ENCODE data around the gene CPXM2. TPM values are rescaled to one million over a fixed set of nuclear protein-coding genes. Genes with fewer than 3 reads are reported as not detected.

The CPXM2 gene
- total RNA-seq, 1 experiment from 2014 or later: not detected

GRCh38 chr10:123935680-123936079, 44.1 kb upstream of the CPXM2 start:
- TF ChIP-seq, protein P1, sequence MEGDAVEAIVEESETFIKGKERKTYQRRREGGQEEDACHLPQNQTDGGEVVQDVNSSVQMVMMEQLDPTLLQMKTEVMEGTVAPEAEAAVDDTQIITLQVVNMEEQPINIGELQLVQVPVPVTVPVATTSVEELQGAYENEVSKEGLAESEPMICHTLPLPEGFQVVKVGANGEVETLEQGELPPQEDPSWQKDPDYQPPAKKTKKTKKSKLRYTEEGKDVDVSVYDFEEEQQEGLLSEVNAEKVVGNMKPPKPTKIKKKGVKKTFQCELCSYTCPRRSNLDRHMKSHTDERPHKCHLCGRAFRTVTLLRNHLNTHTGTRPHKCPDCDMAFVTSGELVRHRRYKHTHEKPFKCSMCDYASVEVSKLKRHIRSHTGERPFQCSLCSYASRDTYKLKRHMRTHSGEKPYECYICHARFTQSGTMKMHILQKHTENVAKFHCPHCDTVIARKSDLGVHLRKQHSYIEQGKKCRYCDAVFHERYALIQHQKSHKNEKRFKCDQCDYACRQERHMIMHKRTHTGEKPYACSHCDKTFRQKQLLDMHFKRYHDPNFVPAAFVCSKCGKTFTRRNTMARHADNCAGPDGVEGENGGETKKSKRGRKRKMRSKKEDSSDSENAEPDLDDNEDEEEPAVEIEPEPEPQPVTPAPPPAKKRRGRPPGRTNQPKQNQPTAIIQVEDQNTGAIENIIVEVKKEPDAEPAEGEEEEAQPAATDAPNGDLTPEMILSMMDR (IDR thresholded peaks at IDR 0.05; ENCODE audit: unreplicated experiment): no peak
- Mint-ChIP-seq H3K4me1 (ENCODE audit: low read depth, unreplicated experiment) (no peaks in the 10 kb centered on the region), H3K27me3 (ENCODE audit: unreplicated experiment) (peaks cover 30% of the 10 kb centered on the region), H3K9me3 (ENCODE audit: low read depth, unreplicated experiment) (peaks cover 2% of the 10 kb centered on the region), H3K4me3 (ENCODE audit: low read depth, unreplicated experiment) (no peak overlapping the region), H3K27ac (ENCODE audit: unreplicated experiment) (no peak overlapping the region), H3K36me3 (ENCODE audit: insufficient read depth, unreplicated experiment) (no peaks in the 10 kb centered on the region)
- intact Hi-C loops (cut with micrococcal nuclease; ENCODE audit: unreplicated experiment): no loop called here
- CTCF ChIA-PET: no interaction called here
- no peak for DNase-seq
- BruUV-seq (replicated peaks): no TSS peak

- Mint-ChIP-seq H3K36me3 (ENCODE audit: insufficient read depth, unreplicated experiment) (no peaks in the 10 kb centered on the region), H3K27ac (ENCODE audit: unreplicated experiment) (no peak overlapping the region), H3K4me1 (ENCODE audit: low read depth, unreplicated experiment) (no peaks in the 10 kb centered on the region), H3K9me3 (ENCODE audit: low read depth, unreplicated experiment) (peaks cover 2% of the 10 kb centered on the region), H3K4me3 (ENCODE audit: low read depth, unreplicated experiment) (no peak overlapping the region), H3K27me3 (ENCODE audit: unreplicated experiment) (peaks cover 30% of the 10 kb centered on the region)
- intact Hi-C loops (cut with micrococcal nuclease; ENCODE audit: unreplicated experiment): no loop called here
- no peak for DNase-seq
- TF ChIP-seq, protein P1 (IDR thresholded peaks at IDR 0.05; ENCODE audit: unreplicated experiment): no peak
- CTCF ChIA-PET: no interaction called here
- no TSS peak for BruUV-seq (replicated peaks)
These were observed 43.2 kb upstream of the CPXM2 start for GRCh38 chr10:123934846-123935245.

DNA sequence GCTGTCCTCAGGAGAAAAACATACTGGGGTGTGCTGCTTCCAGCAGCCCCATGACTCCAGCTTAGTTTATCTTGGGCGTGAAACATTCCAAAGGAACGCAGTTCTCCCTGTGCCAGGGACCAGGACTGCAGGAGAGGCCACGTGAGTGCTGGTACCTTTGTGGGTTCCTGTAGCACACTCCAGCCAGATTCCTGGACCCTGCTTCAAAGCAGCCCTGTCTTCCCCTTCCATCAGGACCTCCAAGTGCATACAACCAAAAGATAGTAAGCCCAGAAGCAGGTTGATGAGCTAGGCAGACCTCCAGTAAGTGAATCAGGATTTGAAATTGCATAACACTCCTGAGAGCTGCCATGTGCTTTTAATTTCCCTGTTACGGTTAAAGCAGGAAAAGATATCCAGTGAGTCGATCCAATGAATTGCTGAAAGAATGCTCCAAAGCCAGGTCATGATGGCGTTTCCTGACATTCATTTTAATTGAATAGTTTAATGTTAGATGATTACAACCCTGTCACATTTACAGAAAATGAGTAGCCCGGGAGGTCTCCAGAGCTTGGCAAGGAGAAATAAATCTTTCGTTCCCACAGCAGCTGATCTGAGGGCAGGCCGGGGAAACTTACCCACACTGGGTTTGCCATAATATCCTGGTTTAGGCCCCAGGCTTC, 38.9 kb upstream of the CPXM2 start:
- no peaks in the 10 kb centered on the region for H3K9me3 Mint-ChIP-seq (ENCODE audit: low read depth, unreplicated experiment)
- H3K27me3 Mint-ChIP-seq (ENCODE audit: unreplicated experiment): peaks cover 22% of the 10 kb centered on the region
- H3K27ac Mint-ChIP-seq (ENCODE audit: unreplicated experiment): no peak overlapping the region
- H3K4me3 Mint-ChIP-seq (ENCODE audit: low read depth, unreplicated experiment): no peak overlapping the region
- intact Hi-C loops (cut with micrococcal nuclease; ENCODE audit: unreplicated experiment): no loop called here
- no peaks in the 10 kb centered on the region for H3K4me1 Mint-ChIP-seq (ENCODE audit: low read depth, unreplicated experiment)
- no peaks in the 10 kb centered on the region for H3K36me3 Mint-ChIP-seq (ENCODE audit: insufficient read depth, unreplicated experiment)
- no peak for DNase-seq
- CTCF ChIA-PET: no interaction called here
- TF ChIP-seq, protein P1 (IDR thresholded peaks at IDR 0.05; ENCODE audit: unreplicated experiment): no peak
- BruUV-seq (replicated peaks): no TSS peak

DNA sequence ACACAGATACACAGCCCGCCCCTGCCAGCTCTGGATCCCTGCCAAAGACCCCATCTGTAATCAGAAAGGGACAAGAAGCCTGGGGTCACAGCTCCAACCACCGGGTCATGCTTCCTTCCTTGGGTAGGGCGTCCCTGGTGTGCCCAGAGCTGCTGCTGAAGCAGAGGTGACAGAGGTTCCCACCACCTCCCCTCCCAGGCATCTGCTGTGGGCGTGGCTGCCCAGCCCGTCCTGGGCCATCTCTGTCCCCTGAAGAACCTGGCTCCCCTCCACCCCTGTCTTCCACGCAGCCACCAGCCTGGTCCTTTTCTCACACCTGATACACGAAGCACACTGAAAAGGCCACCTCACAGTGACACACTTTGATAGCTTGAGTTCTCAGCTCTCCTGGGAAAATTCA, 38.2 kb upstream of the CPXM2 start:
- Mint-ChIP-seq H3K27me3 (ENCODE audit: unreplicated experiment) (peaks cover 18% of the 10 kb centered on the region), H3K4me1 (ENCODE audit: low read depth, unreplicated experiment) (no peaks in the 10 kb centered on the region), H3K9me3 (ENCODE audit: low read depth, unreplicated experiment) (no peaks in the 10 kb centered on the region), H3K36me3 (ENCODE audit: insufficient read depth, unreplicated experiment) (no peaks in the 10 kb centered on the region), H3K4me3 (ENCODE audit: low read depth, unreplicated experiment) (no peak overlapping the region), H3K27ac (ENCODE audit: unreplicated experiment) (no peak overlapping the region)
- TF ChIP-seq, protein P1 (IDR thresholded peaks at IDR 0.05; ENCODE audit: unreplicated experiment): no peak
- intact Hi-C loops (cut with micrococcal nuclease; ENCODE audit: unreplicated experiment): no loop called here
- BruUV-seq (replicated peaks): no TSS peak
- CTCF ChIA-PET: no interaction called here
- DNase-seq: no peak

All from Calu3 (cell line).